HepG2 (cell line): ENCODE results near the gene KANSL3. TPM values are rescaled to one million over a fixed set of nuclear protein-coding genes. Genes with fewer than 3 reads are reported as not detected.

Source experiments
- ELF4 ChIP-seq: sonication (generic); formaldehyde crosslinking; IDR thresholded peaks from 2 replicates; pipeline ENCODE4 v1.5.0; 2020; ENCODE audit warnings: missing genetic modification reagents, mild to moderate bottlenecking, moderate library complexity, borderline replicate concordance
- HDAC2 ChIP-seq: sonication (generic); formaldehyde crosslinking; IDR thresholded peaks from 2 replicates; pipeline ENCODE4 v1.4.0; 2020; ENCODE audit warnings: missing genetic modification reagents
- KDM5B ChIP-seq: sonication (generic); formaldehyde crosslinking; IDR thresholded peaks from 2 replicates; pipeline ENCODE4 v1.4.0; 2020; ENCODE audit warnings: missing genetic modification reagents, mild to moderate bottlenecking, borderline replicate concordance
- MEIS1 ChIP-seq: sonication (generic); formaldehyde crosslinking; IDR thresholded peaks from 2 replicates; pipeline ENCODE4 v1.9.0; 2021; ENCODE audit warnings: mild to moderate bottlenecking, missing genetic modification reagents, moderate library complexity, borderline replicate concordance
- NCOA5 ChIP-seq: sonication (generic); formaldehyde crosslinking; IDR thresholded peaks from 2 replicates; pipeline ENCODE4 v1.4.0; 2020; ENCODE audit warnings: missing genetic modification reagents
- U2AF2 ChIP-seq: fragments of 200-400 bp; formaldehyde crosslinking; IDR thresholded peaks from 2 replicates; pipeline ENCODE4 v1.6.1; 2017; ENCODE audit warnings: low read depth, mild to moderate bottlenecking, low read length
- ZNF460 ChIP-seq: sonication (generic); formaldehyde crosslinking; IDR thresholded peaks from 2 replicates; pipeline ENCODE4 v1.5.1; 2020; ENCODE audit warnings: missing genetic modification reagents, mild to moderate bottlenecking, borderline replicate concordance
- ZNF547 ChIP-seq: sonication (generic); formaldehyde crosslinking; IDR thresholded peaks from 2 replicates; pipeline ENCODE4 v1.5.1; 2020; ENCODE audit warnings: mild to moderate bottlenecking, missing genetic modification reagents
- polyA plus RNA-seq, 8 experiments: library from polyadenylated mRNA; depleted of rRNA in 3 of 8; stranded (reverse) in 7 of 8; unstranded in 1 of 8; fragments of >200 nt; fragmentation: Illumina TruSeq in 4 of 8; extraction: Trizol in 4 of 8; gene quantifications; 2 replicates each; pipeline versions ENCODE4 v1.2.1 to v1.2.3, GENCODE V29; 2011 to 2016; ENCODE audit warnings: low read depth in 4 of 8, missing spikeins in 1 of 8, mixed read lengths in 1 of 8; ENCODE audit not compliant: insufficient read depth in 1 of 8
- total RNA-seq, 5 experiments: library from RNA; depleted of rRNA; stranded (reverse); fragments of >200 nt; fragmentation: Illumina TruSeq; extraction: Trizol; gene quantifications; 2 replicates each; pipeline ENCODE4 v1.2.3, GENCODE V29; 2016; ENCODE audit warnings: low read depth in 1 of 5
- TF ChIP-seq, protein P1 (sequence below): sonication (generic); formaldehyde crosslinking; IDR thresholded peaks from 2 replicates; pipeline ENCODE4 v1.4.0; 2020; ENCODE audit warnings: missing genetic modification reagents
- TF ChIP-seq, protein P2 (sequence below): sonication (generic); formaldehyde crosslinking; IDR thresholded peaks from 2 replicates; pipeline ENCODE4 v1.8.0; 2022; ENCODE audit warnings: mild to moderate bottlenecking, missing genetic modification reagents, moderate library complexity
- TF ChIP-seq, protein P3 (sequence below): sonication (generic); formaldehyde crosslinking; IDR thresholded peaks from 2 replicates; pipeline ENCODE4 v1.4.0; 2020; ENCODE audit warnings: missing genetic modification reagents, borderline replicate concordance
- TF ChIP-seq, protein P4 (sequence below): sonication (generic); formaldehyde crosslinking; IDR thresholded peaks from 2 replicates; pipeline ENCODE4 v1.9.0; 2022; ENCODE audit warnings: missing genetic modification reagents, mild to moderate bottlenecking, borderline replicate concordance
- TF ChIP-seq, protein P5 (sequence below): sonication (generic); formaldehyde crosslinking; IDR thresholded peaks from 2 replicates; pipeline ENCODE4 v1.4.0; 2020; ENCODE audit warnings: mild to moderate bottlenecking, missing genetic modification reagents

The KANSL3 gene
- total and polyA plus RNA-seq, 2 of the 13 experiments (the other 11 are each of a cell fraction or from before 2014, with no cell fraction given), result 20.8 to 37.3 TPM

DNA sequence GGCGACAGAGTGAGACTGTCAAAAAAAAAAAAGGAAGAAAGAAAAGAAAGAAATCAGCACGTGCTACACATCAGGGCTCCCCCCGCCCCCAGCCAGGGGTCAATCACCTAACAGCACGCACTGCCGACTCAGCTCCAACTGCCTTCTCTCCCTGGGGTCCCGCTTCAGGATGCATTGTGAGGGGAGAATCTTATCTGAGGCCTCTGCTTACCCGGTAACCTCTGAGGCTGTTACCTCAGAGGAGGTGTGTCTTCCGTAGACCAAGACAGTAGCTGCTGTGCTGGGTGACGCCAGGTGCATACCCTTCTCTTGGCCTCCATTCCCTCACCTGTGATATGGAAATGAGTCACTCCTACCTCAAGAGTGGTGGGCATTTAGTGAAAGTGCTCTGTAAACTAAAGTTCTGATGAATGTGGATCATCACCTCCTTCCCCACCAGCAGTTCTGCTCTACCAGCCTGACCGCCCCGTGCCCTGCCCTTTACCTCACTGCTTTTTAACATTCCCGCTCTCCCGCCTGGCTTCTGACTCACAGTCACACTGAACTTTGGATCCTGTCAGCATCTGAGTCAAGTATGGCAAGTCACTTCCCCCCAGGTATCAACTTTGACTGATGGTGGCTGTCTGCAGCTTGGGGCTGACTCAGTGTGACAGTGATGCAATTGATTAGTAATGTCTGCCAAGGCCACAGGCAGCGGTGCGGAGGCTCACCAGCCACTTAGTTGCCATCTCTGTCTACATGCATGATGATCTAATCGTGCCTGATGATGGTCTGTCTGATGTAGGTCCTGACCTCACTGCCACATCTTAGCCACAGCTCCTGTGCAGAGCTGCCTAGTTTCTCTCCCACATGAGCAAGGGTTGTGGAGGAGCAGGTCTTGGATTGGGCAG lies 81.4 kb downstream of the KANSL3 start (continued):
- TF ChIP-seq, protein P1, sequence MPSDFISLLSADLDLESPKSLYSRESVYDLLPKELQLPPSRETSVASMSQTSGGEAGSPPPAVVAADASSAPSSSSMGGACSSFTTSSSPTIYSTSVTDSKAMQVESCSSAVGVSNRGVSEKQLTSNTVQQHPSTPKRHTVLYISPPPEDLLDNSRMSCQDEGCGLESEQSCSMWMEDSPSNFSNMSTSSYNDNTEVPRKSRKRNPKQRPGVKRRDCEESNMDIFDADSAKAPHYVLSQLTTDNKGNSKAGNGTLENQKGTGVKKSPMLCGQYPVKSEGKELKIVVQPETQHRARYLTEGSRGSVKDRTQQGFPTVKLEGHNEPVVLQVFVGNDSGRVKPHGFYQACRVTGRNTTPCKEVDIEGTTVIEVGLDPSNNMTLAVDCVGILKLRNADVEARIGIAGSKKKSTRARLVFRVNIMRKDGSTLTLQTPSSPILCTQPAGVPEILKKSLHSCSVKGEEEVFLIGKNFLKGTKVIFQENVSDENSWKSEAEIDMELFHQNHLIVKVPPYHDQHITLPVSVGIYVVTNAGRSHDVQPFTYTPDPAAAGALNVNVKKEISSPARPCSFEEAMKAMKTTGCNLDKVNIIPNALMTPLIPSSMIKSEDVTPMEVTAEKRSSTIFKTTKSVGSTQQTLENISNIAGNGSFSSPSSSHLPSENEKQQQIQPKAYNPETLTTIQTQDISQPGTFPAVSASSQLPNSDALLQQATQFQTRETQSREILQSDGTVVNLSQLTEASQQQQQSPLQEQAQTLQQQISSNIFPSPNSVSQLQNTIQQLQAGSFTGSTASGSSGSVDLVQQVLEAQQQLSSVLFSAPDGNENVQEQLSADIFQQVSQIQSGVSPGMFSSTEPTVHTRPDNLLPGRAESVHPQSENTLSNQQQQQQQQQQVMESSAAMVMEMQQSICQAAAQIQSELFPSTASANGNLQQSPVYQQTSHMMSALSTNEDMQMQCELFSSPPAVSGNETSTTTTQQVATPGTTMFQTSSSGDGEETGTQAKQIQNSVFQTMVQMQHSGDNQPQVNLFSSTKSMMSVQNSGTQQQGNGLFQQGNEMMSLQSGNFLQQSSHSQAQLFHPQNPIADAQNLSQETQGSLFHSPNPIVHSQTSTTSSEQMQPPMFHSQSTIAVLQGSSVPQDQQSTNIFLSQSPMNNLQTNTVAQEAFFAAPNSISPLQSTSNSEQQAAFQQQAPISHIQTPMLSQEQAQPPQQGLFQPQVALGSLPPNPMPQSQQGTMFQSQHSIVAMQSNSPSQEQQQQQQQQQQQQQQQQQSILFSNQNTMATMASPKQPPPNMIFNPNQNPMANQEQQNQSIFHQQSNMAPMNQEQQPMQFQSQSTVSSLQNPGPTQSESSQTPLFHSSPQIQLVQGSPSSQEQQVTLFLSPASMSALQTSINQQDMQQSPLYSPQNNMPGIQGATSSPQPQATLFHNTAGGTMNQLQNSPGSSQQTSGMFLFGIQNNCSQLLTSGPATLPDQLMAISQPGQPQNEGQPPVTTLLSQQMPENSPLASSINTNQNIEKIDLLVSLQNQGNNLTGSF (CRISPR knock-in tag), result no peak
- TF ChIP-seq NCOA5 (no peak), ZNF547 (CRISPR knock-in tag) (peak; percentile 84; the same call in 1 of the 2 replicates), HDAC2 (CRISPR knock-in tag) (peak; percentile 97), KDM5B (peak; percentile 83; the same call in 1 of the 2 replicates), MEIS1 (CRISPR knock-in tag) (peak; percentile 96), ELF4 (no peak), ZNF460 (CRISPR knock-in tag) (no peak), U2AF2 (no peak)
- TF ChIP-seq, protein P2, sequence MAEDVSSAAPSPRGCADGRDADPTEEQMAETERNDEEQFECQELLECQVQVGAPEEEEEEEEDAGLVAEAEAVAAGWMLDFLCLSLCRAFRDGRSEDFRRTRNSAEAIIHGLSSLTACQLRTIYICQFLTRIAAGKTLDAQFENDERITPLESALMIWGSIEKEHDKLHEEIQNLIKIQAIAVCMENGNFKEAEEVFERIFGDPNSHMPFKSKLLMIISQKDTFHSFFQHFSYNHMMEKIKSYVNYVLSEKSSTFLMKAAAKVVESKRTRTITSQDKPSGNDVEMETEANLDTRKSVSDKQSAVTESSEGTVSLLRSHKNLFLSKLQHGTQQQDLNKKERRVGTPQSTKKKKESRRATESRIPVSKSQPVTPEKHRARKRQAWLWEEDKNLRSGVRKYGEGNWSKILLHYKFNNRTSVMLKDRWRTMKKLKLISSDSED (CRISPR knock-in tag), result no peak
- TF ChIP-seq, protein P3, sequence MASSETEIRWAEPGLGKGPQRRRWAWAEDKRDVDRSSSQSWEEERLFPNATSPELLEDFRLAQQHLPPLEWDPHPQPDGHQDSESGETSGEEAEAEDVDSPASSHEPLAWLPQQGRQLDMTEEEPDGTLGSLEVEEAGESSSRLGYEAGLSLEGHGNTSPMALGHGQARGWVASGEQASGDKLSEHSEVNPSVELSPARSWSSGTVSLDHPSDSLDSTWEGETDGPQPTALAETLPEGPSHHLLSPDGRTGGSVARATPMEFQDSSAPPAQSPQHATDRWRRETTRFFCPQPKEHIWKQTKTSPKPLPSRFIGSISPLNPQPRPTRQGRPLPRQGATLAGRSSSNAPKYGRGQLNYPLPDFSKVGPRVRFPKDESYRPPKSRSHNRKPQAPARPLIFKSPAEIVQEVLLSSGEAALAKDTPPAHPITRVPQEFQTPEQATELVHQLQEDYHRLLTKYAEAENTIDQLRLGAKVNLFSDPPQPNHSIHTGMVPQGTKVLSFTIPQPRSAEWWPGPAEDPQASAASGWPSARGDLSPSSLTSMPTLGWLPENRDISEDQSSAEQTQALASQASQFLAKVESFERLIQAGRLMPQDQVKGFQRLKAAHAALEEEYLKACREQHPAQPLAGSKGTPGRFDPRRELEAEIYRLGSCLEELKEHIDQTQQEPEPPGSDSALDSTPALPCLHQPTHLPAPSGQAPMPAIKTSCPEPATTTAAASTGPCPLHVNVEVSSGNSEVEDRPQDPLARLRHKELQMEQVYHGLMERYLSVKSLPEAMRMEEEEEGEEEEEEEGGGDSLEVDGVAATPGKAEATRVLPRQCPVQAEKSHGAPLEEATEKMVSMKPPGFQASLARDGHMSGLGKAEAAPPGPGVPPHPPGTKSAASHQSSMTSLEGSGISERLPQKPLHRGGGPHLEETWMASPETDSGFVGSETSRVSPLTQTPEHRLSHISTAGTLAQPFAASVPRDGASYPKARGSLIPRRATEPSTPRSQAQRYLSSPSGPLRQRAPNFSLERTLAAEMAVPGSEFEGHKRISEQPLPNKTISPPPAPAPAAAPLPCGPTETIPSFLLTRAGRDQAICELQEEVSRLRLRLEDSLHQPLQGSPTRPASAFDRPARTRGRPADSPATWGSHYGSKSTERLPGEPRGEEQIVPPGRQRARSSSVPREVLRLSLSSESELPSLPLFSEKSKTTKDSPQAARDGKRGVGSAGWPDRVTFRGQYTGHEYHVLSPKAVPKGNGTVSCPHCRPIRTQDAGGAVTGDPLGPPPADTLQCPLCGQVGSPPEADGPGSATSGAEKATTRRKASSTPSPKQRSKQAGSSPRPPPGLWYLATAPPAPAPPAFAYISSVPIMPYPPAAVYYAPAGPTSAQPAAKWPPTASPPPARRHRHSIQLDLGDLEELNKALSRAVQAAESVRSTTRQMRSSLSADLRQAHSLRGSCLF, result no peak
- TF ChIP-seq, protein P4, sequence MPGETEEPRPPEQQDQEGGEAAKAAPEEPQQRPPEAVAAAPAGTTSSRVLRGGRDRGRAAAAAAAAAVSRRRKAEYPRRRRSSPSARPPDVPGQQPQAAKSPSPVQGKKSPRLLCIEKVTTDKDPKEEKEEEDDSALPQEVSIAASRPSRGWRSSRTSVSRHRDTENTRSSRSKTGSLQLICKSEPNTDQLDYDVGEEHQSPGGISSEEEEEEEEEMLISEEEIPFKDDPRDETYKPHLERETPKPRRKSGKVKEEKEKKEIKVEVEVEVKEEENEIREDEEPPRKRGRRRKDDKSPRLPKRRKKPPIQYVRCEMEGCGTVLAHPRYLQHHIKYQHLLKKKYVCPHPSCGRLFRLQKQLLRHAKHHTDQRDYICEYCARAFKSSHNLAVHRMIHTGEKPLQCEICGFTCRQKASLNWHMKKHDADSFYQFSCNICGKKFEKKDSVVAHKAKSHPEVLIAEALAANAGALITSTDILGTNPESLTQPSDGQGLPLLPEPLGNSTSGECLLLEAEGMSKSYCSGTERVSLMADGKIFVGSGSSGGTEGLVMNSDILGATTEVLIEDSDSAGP, result peak; percentile 91
- TF ChIP-seq, protein P5, sequence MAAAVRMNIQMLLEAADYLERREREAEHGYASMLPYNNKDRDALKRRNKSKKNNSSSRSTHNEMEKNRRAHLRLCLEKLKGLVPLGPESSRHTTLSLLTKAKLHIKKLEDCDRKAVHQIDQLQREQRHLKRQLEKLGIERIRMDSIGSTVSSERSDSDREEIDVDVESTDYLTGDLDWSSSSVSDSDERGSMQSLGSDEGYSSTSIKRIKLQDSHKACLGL (CRISPR knock-in tag), result peak; percentile 81
